GM12878 (cell line): ENCODE data around the gene STARD3.

Experiments
- BCLAF1 ChIP-seq: fragments of 450-650 bp; IDR thresholded peaks from 2 replicates; pipeline ENCODE4 v1.6.1; 2017; ENCODE audit warnings: antibody characterized with exemption, mild to moderate bottlenecking, moderate library complexity
- CTCF ChIP-seq, 3 experiments: IDR thresholded peaks in 2 of 3; conservative IDR thresholded peaks in 1 of 3; 2 replicates each; pipeline ENCODE4 v1.5.1; 2011; ENCODE audit warnings: low read depth in 3 of 3, low read length in 3 of 3, mild to moderate bottlenecking in 3 of 3, control low read depth in 2 of 3, moderate library complexity in 2 of 3, inconsistent platforms in 1 of 3, mixed read lengths in 1 of 3; ENCODE audit not compliant: control insufficient read depth in 2 of 3, insufficient read depth in 1 of 3; ENCODE audit errors: extremely low read depth in 1 of 3
- CUX1 ChIP-seq: IDR thresholded peaks from 2 replicates; pipeline ENCODE4 v1.6.1; 2012; ENCODE audit warnings: improper control_type of control experiment, low read depth, low read length; ENCODE audit not compliant: insufficient replicate concordance
- MAX ChIP-seq: IDR thresholded peaks from 2 replicates; pipeline ENCODE4 v1.6.1; 2012; ENCODE audit warnings: low read depth, low read length, improper control_type of control experiment
- RCOR1 ChIP-seq: conservative IDR thresholded peaks from 2 replicates; pipeline ENCODE4 v1.6.1; 2012; ENCODE audit warnings: low read depth, low read length, improper control_type of control experiment
- REST ChIP-seq: IDR thresholded peaks from 2 replicates; pipeline ENCODE4 v1.6.1; 2012; ENCODE audit warnings: mild to moderate bottlenecking, low read depth, low read length
- RFX5 ChIP-seq: IDR thresholded peaks from 2 replicates; pipeline ENCODE4 v1.6.1; 2011; ENCODE audit warnings: low read depth, low read length, improper control_type of control experiment
- SMC3 ChIP-seq: IDR thresholded peaks from 2 replicates; pipeline ENCODE4 v1.6.1; 2011; ENCODE audit warnings: low read length, improper control_type of control experiment, borderline replicate concordance
- TAF1 ChIP-seq: IDR thresholded peaks from 2 replicates; pipeline ENCODE4 v1.6.1; 2011; ENCODE audit warnings: mild to moderate bottlenecking, low read depth, low read length, borderline replicate concordance
- TCF7 ChIP-seq: IDR thresholded peaks from 2 replicates; pipeline ENCODE4 v1.6.1; 2014; ENCODE audit warnings: antibody characterized with exemption, borderline replicate concordance
- YY1 ChIP-seq: IDR thresholded peaks from 2 replicates; pipeline ENCODE4 v1.6.1; 2011; ENCODE audit warnings: low read depth, mild to moderate bottlenecking, low read length

GRCh38 chr17:39641883-39642282, 4.9 kb downstream of the STARD3 start:
- TF ChIP-seq YY1 (no peak), CTCF (IDR thresholded peaks at IDR 0.05 in 2 of 3, conservative IDR thresholded peaks at IDR 0.05 in 1 of 3; ENCODE audit: control insufficient read depth in 2 of 3, extremely low read depth in 1 of 3, insufficient read depth in 1 of 3, low read depth in 3 of 3, low read length in 3 of 3) (no peak), BCLAF1 (no peak), TCF7 (no peak), SMC3 (no peak), RFX5 (no peak), MAX (no peak), RCOR1 (no peak), CUX1 (no peak), REST (no peak), TAF1 (no peak)
